Measurements from ENCODE around the gene NAB1.

DNA sequence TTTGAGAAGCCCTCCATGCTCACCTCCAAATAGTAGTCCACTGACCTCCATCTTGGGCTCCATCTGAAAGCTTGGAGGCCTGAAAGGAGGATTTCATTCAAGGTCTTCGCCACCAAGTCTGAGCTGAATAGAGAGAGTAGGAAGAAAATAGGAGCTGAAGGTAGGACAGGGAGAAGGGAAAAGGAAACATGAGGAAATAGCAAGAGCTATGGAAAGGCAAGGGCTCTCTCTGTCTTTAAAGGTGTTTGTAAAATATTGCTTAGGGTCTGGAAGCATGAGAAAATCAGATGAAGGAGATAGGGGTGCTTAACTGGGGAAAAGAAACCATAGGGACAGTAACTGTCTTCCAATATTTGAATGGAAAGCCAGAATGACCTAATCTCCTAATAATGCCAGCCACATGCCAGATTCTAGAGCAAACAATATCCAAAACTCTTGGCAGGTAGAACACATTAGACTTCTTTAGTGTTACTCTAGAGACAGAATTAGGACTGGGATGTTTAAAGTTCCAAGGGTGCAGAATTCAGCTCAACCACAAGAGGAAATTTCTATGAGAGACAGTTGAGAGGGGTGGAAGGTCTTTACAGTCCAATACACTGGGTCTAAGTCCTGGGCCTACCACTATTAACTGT, 67.4 kb downstream of the NAB1 start:
- TF ChIP-seq, protein P1, sequence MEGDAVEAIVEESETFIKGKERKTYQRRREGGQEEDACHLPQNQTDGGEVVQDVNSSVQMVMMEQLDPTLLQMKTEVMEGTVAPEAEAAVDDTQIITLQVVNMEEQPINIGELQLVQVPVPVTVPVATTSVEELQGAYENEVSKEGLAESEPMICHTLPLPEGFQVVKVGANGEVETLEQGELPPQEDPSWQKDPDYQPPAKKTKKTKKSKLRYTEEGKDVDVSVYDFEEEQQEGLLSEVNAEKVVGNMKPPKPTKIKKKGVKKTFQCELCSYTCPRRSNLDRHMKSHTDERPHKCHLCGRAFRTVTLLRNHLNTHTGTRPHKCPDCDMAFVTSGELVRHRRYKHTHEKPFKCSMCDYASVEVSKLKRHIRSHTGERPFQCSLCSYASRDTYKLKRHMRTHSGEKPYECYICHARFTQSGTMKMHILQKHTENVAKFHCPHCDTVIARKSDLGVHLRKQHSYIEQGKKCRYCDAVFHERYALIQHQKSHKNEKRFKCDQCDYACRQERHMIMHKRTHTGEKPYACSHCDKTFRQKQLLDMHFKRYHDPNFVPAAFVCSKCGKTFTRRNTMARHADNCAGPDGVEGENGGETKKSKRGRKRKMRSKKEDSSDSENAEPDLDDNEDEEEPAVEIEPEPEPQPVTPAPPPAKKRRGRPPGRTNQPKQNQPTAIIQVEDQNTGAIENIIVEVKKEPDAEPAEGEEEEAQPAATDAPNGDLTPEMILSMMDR (IDR thresholded peaks at IDR 0.05) = peak in 1 of 4 donors; percentile 26
- TF ChIP-seq POLR2A (IDR thresholded peaks at IDR 0.05) = no peak

Data from right lobe of liver (tissue), 4 donors.